Keratinocyte (primary cell): ENCODE results near the gene PLXND1.

Source experiments
- EZH2 ChIP-seq: IDR thresholded peaks from one replicate; pipeline ENCODE4 v1.6.1; 2012; ENCODE audit warnings: inconsistent platforms, mild to moderate bottlenecking, low read length, moderate library complexity
- TF ChIP-seq, protein P1 (sequence below), 3 experiments: IDR thresholded peaks in 1 of 3; conservative IDR thresholded peaks in 1 of 3; optimal IDR thresholded peaks in 1 of 3; 2 replicates in 2 of 3; 3 replicates in 1 of 3; pipeline versions ENCODE3 to v1.5.1; 2011; ENCODE audit warnings: low read length in 3 of 3, mild to moderate bottlenecking in 3 of 3, moderate library complexity in 2 of 3, control low read depth in 1 of 3, inconsistent platforms in 1 of 3; ENCODE audit not compliant: insufficient read depth in 2 of 3; ENCODE audit errors: extremely low read depth in 1 of 3

DNA sequence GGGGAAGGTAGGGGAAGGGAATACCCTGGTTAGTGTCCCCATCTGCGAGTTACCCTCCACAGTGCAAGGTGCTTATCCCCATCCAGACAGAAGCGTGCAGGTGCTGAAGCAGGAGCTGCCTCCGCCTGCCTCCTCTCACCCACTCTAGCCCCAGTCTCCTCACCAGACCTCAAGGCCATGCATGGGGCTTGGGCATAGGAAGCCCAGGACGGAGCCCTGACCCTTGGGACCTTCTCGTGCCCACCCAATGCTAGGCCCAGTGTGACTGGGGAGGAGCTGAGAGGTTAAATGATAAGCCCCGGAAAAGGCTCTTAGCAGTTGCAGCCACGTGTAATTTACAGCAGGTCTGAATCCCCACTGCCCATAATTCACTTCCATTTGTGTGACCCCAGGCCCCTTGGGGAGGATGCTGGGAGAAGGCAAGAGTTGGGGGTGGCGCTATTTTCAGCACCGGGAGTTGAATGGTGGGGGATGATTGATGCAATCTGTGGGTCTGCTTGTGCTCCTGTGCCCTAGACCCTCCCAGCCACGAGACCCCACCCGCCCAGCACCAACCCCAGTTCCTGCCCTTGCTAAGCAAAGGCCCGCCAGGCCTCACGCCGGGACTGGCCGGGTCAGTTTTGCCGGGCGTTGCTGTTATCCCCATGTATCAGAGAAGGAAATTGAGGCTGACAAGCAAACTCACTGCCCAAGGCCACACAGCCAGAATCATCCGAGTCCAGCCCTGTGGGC lies 14.5 kb upstream of the PLXND1 start:
- TF ChIP-seq, protein P1, sequence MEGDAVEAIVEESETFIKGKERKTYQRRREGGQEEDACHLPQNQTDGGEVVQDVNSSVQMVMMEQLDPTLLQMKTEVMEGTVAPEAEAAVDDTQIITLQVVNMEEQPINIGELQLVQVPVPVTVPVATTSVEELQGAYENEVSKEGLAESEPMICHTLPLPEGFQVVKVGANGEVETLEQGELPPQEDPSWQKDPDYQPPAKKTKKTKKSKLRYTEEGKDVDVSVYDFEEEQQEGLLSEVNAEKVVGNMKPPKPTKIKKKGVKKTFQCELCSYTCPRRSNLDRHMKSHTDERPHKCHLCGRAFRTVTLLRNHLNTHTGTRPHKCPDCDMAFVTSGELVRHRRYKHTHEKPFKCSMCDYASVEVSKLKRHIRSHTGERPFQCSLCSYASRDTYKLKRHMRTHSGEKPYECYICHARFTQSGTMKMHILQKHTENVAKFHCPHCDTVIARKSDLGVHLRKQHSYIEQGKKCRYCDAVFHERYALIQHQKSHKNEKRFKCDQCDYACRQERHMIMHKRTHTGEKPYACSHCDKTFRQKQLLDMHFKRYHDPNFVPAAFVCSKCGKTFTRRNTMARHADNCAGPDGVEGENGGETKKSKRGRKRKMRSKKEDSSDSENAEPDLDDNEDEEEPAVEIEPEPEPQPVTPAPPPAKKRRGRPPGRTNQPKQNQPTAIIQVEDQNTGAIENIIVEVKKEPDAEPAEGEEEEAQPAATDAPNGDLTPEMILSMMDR (optimal IDR thresholded peaks at IDR 0.05 in 1 of 3, IDR thresholded peaks at IDR 0.05 in 1 of 3, conservative IDR thresholded peaks at IDR 0.05 in 1 of 3; ENCODE audit: extremely low read depth in 1 of 3, insufficient read depth in 2 of 3, low read length in 3 of 3) = no peak
- no peak for TF ChIP-seq EZH2
